Fibroblast of upper back skin (primary cell): ENCODE results near the gene MAP4K3.

ENCODE experiments used
- DNase-seq: peaks from one replicate; pipeline ENCODE4 v3.0.0-alpha.2; 2013

MAP4K3 gene

DNA sequence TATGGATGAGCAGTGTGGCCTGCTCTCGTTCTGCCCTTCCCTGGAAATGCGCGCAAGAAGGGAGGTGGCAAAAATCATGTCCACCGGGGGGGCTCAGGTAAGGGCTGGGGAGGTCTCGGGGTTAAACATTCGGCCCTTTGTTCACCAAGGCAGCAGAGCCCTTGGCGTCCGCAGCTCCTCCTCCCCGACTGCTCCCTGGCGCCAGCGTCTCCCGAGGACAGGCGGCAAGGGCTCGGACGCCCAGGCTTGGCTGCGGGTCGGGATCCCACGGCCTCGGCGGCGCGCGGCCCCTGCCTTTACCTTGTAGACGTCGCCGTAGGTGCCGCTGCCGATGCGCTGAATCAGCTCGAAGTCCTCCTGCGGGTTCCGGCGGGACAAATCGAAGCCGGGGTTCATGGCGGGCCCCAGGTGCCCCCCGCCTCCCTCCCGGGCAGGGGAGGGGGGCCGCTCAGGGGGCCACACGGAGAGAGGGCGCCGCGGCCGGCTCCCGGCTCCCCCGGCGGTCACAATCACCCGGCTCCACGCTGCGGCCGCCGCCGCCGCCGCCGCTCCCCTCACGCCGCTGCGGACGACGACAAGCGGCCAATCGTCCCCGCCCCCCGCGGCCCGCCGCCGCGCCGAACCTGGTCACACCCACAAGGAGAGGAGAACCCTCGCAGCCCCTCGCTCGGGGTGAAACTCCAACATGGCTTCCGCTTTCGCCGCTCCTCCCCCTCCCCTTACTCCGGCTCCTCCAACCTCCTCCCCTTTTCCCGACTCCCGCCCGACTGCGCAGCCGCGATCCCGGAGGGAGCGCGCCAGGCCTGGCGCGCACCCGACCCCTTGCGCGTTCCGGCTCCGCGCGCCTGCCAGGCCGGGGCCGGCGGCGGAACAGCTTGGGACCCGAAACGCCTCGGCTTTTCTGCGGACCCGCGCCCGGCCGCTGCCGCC is at the start of gene MAP4K3:
TSS of gene MAP4K3 (minus strand) at position 694 of the 930 bp plus-strand sequence. CDS start at position 396, 298 bp downstream.
- peak; percentile 95 for DNase-seq

DNA sequence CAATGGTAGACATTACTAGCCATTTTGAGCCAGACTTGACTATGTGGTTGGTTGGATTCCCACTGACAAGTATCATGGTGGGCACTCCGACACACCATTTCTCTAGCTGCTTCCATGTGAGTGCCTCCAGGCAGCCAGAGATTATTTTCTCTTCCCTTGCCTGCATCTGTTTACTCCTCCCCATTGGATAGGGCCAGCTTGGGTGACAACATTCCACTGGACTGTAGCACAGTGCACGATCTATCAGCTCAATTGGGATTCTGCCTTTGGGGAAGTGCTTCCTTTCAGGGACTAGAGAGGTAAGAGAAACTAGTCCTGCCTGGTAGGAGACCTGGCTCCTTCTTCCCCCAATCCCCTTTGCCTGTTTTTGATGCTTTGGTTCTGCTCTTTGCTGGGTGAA is 49.0 kb upstream of the MAP4K3 start:
- no peak for DNase-seq

- no peak for DNase-seq
These were observed 47.8 kb upstream of the MAP4K3 start for GRCh38 chr2:39484620-39485495.

- DNase-seq = no peak
These were observed 47.1 kb upstream of the MAP4K3 start for GRCh38 chr2:39484206-39484605.

DNA sequence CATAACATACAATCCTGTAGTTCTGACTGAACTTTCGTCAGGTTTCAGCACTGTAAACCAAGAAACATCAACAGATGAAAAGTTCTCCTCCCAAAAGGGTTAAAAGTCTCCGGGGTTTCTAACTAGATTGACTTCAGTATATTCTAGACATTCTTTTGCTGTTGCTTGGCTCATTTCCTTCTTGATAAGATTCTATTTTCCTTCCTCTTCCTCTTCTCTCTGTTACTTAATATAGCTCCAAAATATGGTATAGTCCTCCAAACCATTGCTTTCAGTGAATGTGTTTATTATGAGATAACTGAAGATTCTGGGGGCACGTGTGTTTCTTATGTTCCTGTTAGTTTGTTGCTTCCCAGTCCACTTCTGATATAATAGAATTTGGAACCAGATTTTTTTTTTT is 46.4 kb upstream of the MAP4K3 start:
- DNase-seq = no peak

- DNase-seq = peak; percentile 70
These were observed 44.5 kb upstream of the MAP4K3 start for GRCh38 chr2:39481611-39482010.

DNA sequence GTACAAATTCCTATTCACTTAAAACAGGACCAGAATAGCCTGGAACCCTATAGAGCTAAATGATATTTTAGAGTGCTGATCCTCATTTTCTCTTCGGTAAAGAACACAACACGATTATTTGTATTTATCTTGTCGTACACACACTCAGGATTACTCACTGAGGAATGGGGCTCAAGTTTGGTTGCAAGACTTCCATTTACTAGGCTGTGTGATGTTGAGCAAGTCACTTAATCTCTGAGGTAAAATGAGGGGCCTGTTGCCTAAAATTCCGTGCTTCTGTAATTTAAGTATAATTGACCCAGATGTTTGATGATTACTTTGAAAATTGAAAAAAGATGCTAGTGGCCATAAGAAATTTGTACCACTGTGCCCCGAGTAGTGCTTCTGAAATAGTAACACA is 42.6 kb upstream of the MAP4K3 start:
- DNase-seq = no peak

DNA sequence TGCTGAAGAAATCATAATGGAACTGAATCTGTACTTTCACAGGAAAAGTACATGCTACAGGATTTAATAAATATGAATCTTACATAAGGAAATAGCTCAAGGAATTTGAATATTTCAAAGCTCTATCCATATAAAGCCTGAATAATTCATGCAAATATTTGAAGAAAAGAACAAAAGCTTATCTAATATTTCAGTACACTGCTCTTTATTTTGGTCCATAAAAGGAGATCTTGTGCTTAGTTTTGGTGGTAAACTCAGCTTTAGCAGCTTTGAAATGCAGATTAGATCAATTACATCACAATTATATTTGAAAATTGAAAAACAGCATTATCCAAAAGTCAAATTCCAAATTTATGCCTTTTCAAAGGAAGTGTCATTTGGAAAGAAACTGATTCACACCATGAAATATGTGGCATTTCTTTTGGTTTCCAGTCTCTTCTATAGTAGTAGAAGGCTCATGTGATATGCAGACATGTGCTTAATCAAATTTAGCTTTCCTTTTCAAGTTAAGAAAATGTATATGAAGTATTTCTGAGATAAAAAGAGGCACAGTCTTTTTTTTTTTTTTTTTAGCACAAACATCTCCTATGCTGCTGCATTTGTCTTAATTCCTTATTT is 42.1 kb upstream of the MAP4K3 start:
- DNase-seq = no peak

DNA sequence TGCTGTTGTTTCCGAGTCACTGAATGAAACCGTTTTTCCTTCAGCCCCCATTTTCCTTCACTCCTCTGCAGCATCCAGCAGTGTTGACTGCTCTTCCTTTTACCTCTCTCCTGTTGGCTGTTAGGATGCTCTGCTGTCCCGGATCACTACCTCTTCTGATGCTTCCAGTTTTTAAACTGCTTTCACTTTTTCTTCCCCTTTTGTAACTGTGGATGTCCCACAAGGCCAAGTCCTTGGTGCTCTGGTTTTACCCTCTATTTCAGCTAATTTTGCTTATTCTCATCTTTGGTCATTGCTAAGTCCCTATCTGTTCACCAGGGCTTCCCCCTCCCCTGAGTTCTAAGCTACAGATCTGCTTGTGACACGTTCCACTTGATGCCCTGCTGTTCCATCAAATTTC is 39.4 kb upstream of the MAP4K3 start:
- DNase-seq = no peak

- no peak for DNase-seq
These were observed 37.9 kb upstream of the MAP4K3 start for GRCh38 chr2:39475006-39475405.

DNA sequence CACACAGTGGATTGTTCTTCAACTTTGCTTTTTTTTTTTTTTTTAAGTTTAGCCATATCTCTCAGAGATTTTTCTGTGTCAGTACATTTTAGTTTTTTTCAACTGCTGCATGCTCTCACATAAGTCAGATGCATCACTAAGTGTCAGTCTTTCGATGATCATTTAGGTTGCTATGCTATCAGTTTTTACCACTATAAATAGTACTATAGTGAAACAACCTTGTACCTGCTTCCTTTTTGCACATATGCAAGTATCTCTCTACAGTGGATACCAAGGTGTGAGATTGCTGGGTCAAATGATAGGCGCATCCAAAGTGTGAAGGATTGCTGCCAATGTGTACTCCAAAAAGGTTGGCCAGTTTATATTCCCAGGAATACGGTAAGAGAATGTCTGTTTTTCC is 33.5 kb upstream of the MAP4K3 start:
- no peak for DNase-seq

- peak; percentile 75 for DNase-seq
These were observed 32.7 kb upstream of the MAP4K3 start for GRCh38 chr2:39469807-39470206.

DNA sequence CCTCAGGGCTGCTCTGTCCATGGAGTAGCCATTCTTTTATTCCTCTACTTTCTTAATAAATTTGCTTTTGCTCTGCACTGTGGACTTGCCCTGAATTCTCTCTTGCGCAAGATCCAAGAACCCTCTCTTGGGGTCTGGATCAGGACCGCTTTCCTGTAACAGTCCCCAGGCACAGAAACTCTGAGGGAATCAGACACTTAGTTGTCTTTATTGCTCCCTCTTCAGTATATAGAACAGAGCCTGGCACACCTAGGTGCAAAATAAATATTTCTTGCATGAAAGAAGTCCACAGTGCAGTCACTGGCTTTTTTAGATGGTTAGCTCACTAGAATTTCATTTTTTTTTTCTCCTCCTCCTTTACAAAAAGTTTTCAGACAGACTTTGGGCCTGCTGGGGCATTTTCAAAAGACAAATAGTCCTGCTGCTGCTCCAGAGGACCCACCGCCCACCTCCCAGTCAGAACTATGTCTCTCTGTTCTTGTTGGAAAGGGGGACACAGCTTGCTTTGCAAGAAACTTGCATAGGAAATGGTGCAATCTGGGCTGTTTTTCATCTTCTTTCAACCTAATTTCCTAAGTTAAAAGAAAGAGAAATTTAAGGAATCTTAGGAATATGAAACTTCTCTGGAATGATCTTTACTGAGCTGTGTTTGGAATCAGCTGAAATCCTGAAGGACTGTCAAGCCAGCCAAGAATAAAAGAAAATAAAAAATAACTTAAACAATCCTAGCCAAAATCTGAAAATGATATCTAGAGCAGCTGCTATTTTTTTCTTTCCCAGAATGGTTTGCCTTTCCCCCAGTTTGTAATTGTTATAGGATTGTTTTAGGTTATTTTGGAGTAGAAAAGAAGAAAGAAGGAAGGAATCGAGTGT is 31.7 kb upstream of the MAP4K3 start:
- peak; percentile 80 for DNase-seq

DNA sequence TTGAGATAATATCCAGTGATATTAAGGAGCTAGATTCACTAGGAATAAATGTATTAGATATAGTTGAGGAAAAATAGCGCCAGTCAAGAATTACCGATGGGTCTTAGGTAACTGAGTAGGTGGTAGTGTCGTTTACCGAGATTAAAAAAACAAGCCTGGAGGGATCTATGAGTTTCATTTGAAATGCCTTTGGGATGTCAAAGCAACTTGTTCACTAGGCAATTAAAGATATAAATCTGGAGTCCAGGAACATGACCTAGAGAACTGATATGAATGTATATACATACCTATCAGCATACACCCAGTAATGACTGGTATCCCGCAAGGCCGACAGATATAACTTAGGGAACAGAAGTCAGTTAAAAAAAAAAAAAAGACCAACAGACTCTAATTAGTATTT is 29.2 kb upstream of the MAP4K3 start:
- DNase-seq = no peak

DNA sequence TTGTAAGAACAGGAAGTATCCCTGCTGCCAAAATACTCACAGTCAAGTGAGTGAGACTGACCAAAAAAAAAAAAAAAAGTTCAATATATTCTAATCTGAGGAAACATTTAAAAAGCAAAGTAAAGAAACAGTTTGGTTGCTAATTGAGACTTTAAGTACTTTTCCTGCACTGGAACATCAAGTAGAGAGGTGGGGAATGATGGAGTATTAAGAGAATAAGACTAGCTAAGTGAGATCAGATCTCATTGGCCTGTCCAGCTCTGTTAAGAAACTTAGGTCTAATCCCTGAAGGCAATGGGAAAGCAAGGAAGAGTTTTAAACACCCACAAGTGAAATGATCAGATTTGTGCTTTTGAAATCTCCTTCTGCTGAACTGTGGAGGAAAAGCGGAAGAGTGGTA is 27.8 kb upstream of the MAP4K3 start:
- DNase-seq = no peak

DNA sequence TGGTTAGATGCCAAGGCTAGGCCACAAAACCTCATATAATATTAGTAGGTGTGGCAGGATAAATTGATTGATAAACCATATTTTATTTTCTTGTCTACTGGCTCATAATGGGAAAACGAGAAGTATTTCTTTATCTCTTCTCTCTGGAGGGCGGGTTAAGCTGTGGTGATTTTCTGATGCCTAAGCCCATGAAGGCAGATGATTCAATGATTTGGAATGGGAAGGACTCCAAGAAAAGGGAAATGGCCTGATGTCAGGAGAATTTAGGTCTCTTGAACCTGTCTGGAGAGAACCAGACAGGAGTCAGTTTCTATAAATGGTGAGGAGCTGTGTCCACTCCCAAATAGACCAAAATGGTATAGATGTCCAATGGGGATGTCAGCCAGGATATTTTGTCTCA is 18.7 kb upstream of the MAP4K3 start:
- DNase-seq = peak; percentile 57

DNA sequence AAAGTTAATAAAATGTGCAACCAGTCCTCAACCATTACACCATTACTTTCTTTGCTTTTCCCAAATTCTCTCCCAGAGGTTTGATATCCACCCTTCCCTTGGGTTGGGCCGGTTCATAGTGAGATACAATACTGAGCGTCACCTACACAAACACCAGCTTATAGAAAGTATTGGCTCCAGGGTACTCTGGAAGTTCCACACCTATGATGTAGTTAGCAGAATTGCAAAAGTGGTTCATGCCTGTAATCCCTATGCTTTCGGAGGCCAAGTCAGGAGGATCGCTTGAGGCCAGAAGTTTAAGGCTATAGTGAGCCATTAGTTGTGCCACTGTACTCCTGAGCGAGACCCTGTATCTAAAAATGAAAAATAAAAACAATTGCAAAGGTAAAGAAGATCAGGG is 15.3 kb upstream of the MAP4K3 start:
- DNase-seq = no peak

- DNase-seq = no peak
These were observed 14.9 kb upstream of the MAP4K3 start for GRCh38 chr2:39451954-39452353.

- no peak for DNase-seq
These were observed 11.1 kb upstream of the MAP4K3 start for GRCh38 chr2:39448169-39448502.

- DNase-seq = no peak
These were observed 10.4 kb upstream of the MAP4K3 start for GRCh38 chr2:39447266-39448168.

DNA sequence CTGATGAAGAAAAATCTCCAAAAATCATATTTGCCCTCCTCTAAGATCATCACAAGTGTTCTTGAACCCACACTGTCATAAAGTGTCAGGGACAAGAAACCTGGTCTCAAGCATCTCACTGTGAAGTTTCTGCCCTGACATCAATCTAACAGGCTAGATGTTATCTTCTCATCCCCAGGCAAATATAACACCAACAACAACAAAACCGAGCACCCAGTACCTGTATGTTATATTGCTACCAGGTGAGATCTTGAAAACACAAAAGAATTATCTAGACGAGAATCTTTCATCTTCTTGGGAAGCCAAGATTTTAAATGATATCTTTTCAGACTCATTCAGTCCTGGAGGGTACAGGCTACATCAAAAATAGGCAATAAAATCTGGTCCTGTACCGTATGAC is 8.8 kb upstream of the MAP4K3 start:
- no peak for DNase-seq
